GM21528 (cell line): ENCODE results near the gene TSGA10IP.

Experiments
- ATAC-seq: cut with Tn5 transposase; IDR thresholded peaks from one replicate; pipeline ENCODE4 v1.9.1; 2021; ENCODE audit warnings: mild to moderate bottlenecking, moderate library complexity; ENCODE audit not compliant: unreplicated experiment, low FRiP score

The TSGA10IP gene

DNA sequence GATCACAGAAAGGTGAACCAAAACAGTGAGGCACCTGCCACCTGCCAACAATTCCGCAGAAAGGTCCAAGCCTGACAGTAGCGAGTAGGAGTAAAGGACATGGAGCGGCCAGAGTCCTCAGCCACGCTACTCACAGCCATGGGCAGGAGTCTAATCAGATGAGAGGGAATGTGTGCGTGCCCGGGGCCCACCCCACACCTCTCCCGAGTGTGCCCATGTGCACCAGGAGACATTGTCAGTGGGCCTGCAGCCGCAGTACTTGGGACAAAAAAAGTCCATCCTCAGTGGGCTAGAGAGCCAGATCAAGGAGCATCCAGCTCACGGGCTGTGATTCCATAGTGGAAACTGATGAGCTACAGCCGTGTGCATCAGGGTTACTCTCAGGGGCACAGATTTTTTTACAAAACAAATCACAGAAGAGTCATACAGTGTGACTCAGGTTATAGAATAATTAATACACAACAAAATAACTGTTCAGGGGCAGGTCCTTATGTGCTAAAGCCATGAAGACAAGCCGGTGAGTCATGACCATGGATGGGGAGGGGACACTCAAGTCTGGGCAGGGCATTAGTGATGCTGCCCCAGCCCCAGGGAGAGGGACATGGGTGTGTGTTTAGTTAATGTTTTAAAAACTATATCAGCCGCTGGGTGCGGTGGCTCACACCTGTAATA lies 28.3 kb downstream of the TSGA10IP start:
- no peak for ATAC-seq

DNA sequence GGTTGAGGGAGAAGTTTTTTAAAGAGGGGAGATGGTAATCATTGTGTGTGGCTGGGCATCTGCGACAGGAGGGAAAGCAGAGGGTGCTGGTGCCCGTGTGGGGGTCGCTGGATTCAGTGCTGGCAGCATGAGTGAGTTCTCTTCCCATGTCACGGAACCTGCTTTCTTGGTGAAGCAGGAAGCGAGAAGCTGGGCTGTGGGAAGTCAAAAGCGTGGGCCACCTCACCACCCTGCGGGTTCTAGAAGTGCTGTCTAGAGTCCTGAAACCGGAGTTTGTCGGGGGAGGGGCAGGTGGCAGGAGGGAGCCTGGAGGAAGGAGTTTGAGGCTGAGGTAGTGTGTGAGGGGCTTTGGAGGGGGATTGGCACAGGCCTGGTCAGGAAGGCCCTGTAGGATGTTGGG lies 30.5 kb downstream of the TSGA10IP start:
- ATAC-seq, result no peak

DNA sequence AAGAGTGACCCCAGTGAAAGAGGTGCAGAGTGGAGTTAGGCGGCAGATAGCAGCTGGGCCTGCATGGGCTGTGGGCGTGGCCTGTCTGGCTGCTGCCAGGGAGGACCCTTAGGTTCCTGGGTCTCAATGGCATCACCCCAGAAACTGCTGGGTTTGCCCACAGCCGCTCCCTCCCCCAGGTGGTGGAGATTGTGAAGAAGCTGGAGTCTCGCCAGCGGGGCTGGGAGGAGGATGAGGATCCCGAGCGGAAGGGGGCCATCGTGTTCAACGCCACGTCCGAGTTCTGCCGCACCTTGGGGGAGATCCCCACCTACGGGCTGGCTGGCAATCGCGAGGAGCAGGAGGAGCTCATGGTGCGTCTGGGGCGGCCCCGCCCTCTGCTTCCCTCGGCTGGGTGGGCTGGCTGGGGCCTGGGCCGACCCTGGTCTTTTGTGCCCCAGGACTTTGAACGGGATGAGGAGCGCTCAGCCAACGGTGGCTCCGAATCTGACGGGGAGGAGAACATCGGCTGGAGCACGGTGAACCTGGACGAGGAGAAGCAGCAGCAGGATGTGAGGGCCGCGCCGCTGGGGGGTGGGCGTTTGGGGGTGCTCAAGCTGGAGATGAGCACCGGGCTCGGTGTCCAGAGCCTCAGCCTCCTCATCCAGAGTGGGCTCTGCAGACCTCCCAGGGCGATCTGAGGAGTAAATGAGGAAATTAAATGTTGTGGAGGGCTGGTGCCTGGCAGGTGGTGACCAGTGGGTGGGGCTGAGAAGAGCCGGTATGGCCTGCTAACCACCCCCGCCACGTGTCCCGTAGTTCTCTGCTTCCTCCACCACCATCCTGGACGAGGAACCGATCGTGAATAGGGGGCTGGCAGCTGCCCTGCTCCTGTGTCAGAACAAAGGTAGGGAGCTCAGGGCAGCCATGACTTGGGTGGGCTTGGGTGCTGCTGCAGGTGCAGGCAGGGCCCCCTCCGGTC lies 31.2 kb downstream of the TSGA10IP start:
- ATAC-seq, result no peak

DNA sequence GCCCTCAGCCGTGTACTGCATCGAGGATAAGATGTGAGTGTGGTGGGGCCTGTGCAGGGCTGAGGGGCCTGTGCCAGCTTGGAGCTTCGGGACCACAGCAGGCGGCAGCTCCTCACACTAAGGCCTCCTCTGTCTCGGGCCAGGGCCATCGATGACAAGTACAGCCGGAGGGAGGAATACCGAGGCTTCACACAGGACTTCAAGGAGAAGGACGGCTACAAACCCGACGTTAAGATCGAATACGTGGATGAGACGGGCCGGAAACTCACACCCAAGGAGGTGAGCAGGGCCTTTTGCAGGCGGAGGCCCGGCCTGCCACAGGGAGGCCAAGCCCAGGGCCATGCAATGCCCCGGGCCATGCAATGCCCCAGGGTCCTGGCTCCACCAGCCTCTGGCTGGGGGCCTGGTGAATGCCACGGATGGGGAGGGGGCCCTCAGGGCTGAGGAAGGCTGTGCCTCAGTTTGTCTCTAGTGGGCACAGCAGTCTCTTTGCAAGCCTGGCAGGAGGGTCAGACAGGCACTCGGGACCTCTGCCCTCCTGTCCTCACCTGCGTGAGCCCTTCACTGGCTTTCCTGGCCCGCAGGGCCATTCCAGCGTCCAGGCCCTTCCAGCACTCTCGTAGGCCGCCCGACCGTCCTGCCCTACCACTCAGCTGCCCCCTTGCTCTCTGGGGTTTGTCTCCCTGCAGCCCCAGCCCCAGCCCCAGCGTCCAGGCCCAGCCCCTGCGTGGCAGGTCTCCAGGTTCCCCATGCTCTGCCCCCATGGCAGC lies 32.5 kb downstream of the TSGA10IP start:
- ATAC-seq, result no peak

DNA sequence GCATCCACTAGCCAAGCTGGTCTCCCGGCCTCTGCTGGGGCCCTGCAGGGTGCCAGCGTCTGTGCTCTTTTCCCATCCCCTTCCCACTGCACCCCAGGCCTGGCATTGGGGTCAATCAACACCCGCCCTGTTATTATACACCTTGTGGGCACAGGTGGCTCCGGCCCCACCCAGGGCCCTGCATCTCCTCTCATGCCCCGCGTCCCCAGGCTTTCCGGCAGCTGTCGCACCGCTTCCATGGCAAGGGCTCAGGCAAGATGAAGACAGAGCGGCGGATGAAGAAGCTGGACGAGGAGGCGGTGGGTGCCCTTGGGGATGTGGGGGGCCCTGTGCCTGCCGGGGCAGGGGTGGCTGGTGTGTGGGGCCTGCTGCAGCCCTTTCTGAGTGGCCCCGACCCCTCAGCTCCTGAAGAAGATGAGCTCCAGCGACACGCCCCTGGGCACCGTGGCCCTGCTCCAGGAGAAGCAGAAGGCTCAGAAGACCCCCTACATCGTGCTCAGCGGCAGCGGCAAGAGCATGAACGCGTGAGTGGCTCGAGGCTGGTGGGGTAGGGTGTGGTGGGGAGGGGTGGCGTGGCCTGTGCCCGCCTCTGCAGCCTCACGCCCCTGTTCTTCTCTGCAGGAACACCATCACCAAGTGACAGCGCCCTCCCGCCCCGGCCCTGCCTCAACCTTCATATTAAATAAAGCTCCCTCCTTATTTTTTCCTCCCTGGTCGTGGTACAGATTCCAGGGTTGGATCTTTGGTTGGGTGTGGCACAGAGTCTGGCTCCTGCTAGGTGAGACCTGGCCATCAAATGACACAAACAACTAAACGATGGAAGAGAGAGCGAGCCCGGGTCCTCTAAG lies 33.3 kb downstream of the TSGA10IP start:
- ATAC-seq, result no peak

DNA sequence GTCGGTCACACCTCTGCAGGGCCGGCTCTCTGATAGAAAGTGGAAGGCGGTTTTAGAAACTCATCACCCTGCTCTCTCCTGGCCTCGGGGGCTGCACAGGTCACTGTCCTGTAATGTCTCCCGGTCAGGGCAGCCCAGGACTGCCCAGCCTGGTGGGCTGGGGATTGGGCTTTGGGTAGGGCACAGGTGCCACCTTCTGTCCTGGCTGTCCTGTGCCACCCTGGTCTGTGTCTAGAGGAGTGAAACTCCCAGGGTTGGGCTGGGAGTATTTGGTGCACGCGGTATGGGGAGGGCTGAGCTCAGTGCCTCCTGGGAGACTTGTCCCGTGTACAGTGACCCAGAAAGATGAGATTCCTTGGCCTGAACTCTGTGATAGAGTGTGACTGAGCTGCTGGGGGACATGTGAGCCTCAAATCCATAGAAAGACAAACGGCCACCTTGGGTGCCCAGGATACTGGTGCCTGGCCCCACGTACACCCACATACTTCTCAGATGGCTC lies 34.0 kb downstream of the TSGA10IP start:
- no peak for ATAC-seq

DNA sequence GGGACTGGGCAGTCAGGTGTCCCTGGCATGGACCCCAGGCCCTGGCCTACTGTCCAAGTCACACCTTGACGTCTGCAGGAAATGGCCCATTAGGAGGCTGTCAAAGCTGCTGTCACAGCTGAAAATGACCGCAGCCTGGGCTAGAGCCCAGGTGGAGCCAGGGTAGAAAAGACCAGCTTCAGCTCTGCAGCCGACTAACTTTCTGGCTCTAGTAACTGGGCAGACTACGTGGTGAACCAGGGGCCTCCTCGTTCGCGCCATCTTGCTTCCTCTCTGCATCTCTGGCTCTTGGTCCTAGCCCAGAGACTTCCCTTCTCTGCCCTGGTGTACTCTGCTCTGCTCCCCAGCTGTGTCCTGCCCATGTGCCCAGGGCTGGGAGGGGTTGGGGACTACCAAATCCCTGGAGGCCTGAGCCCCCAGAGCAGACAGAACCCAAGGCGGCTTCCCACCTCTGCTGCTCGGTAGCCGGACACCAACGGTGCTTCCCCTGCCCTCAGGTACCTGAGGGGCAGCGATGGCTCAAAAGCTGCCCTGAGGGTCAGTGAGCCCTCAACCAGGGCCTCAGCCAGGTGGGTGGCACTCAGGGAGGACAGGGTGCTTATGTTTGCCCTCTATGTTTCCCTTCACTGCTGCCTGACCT lies 35.9 kb downstream of the TSGA10IP start:
- ATAC-seq, result no peak

DNA sequence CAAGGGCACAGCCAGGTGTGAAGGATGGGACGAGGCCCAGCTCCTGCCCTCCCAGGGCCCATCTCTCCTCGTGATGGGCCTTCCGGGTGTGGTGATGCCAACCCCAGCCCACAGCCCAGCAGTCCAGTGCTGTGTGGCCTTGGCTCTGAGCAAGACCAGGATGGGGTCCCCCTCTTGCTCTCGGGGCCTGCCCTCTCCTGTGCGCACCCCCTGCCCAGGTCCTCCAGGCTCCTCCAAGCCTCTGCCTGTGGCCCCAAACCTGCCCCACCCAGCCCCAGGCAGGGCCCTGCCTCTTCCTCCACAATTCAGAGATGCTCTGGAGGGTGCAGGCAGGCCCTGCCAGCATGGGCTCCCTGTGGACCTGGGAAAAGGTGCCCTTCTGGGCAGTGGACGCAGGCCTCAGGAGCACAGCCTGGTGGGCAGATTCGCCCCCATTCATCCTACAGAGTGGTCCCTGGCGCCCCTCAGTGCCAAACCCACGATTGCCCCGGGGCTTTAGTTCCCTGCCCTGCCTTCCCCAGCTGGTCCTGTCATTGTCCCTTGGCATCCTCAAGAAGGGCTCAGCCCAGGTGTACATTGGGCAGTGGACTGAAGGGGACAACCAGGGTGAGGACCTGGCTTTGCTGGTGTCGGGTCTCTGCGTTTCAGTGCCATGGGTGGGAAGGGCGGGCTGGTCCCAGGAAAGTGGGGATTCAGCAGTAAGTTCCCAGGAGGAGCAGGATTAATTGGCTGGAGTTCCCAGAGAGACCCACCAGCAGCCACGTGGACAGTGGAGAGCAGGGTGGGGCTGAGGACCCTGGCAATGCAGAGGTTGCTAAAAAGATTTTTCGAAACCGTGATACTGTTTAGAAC lies 36.9 kb downstream of the TSGA10IP start:
- ATAC-seq, result no peak

DNA sequence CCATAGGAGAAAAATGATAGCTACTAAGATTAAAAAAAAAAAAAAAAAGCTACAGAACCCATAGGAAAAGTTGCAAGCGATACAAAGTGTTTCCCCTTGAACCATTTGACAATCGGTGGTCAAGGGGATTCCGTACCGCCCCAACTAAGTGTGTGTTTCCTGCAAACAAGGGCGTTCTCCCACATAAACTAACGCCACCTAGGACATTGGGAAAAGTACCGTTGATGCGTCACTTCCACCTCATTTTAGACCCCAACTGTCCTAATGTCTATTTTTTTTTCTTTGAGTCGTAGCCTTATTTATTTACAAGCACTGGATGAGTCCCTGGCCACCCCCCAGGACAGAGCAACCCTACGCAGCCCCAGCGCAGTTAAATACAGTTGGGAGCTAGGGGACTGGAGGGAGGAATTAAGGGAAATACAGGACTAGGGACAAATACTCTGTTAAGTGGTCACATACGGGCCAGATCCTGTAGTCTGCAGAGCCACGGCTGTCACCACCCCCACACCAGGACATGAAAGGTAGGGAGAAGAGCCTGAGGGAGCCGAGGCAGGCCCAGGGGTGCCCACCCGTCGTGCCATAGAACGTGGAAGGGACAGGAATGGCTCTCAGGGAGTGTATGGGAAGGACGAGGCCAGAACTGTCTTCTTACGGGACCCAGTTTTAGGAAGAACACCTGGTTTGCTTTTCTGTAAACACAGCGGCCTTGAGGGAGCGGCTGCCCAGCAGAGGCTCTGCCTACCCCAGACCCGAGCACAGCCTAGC lies 37.7 kb downstream of the TSGA10IP start:
- ATAC-seq, result no peak

DNA sequence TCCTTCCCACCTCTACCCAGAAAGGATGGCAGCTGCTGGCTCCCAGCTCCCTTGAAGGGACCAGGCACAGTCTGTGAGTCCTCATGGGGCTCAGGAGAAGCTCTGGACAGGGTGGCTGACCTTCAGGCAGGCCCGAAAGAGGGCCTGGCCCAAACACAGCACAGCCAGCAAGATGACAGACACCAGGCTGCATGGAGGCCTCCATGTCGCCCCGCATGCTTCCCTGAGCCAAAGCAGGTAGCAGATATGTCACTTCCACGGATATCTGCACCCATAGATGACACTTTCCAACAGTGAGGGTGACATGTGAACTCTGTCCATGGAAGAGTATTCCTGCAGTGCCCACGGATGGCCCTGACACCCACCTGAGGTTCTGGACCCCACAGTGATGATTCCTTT lies 38.3 kb downstream of the TSGA10IP start:
- no peak for ATAC-seq

DNA sequence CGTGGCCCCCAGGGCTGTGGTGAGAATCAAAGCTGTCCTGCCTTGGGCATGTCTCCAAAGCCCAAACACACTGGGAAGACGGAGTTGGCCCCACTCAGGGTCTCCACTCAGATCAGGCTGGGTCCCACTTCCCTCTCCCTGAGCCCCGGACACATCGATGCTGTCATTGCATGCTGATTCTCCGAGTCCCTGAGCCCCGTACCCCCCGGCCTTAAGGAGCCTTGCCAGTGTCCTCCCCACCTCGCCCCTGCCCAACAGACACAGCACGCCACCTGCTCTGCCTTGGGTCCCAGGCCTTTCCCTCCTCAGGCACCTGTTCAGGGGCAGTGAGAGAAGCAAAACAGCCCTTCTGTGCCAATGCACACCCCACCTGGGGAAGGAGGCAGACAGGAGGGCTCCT lies 42.1 kb downstream of the TSGA10IP start:
- no peak for ATAC-seq

DNA sequence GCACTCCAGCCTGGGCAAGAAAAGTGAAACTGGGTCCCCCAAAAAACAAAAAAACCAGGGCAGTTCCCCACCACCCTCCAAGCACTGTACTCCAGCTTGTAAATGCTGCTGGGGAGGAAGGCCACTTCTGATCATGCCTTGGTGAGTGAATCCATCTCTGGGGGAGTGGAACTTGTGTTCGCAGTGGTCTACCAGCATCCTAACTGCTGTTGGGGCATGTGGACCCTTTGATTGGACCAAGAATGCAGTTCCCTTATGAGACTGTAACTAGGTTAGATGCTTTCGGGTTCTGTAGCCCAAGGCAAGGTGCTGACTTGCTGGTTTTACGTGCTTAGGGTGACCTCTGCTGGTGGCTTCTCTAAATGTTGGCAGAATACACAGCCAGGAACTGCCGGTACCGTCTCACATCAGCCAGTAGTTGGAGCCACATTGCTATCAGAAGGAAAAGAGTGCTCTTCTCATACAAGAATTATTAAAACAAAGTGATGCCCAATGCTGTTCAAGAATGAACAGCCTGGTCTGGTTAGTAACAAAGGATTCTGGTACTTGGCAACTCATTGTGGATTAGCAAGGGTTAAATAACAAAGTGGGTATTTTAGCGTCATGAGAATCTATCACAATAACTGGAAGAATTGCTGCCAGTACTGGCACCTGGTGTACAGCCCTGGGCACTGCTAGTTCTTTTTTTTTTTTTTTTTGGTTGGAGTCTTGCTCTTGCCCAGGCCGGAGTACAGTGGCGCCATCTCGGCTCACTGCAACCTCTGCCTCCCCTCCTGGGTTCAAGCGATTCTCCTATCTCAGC lies 43.7 kb downstream of the TSGA10IP start:
- ATAC-seq, result no peak

DNA sequence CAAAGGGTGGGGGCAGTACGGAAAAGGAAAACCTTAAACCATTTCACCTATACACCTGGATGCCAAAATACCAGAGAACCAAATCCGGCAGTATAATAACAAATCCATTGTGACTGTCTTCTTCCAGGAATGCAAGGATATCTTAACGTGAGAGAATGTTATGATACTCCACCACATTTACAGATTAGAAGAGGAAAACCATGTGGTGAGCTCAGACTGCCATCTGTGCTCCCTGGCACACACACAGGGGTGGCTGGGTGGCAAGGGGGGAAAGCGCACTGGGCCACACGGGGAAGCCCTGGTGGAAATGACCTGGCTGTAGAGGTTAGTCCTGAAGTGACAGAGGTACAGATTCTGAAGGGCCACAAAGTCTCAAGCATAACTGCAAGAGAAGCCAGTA lies 46.8 kb downstream of the TSGA10IP start:
- no peak for ATAC-seq

DNA sequence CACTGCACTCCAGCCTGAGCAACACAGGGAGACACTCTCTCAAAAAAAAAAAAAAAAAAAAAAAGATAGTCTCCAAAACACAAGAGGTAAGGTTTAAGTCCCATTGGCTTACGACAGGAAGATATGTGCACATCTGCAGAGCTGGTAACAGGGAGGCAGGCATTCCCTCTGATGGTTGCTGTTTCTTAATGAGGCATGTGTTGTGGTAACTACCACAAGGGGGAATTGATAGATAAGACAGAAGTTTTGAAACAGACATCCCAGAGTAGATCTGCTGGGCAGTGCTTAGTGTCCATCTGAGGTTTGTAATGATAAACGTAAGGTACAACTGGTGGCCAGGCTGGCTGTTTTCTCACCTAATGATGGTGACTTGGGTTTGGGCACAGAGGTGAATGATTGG lies 52.0 kb downstream of the TSGA10IP start:
- ATAC-seq, result no peak

DNA sequence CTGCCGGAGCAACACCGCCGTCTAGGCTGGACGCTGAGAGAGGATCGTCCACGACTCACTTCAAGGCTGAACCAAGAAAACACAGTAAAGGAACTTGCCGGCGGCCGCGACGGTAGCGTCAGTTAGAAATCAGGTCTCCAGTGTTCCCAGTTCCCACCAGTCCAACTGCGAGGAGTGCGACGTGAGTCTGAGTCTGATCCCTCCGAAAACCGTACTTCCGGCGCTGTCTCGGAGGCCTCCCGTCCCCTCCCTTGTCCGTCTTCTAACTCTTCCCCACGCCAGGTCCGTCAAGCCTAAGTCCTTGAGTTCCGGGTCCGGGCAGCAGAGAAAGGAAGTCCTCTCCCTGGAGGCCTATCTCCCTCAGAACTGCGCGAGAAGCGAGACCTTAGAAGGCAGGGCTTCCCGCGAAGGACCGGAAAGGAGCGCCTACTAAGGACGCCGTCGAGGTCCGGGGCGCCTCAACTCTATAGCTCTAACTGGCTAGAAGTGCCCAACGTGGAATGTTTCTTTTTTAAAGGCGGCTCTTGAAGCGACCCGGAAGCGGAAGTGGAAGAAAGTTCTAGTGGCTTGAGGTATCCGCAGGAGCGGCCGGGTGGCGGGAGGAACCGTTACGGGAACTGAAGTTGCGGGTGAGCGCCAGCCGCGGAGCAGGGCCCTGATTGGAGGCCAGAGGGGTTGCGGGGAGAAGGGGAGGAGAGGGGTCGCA lies 56.8 kb downstream of the TSGA10IP start, which contains the start of the genes BANF1 and EIF1AD:
BANF1 (plus strand) TSS at position 562 of the 706 bp plus-strand sequence. CDS start 748 bp downstream, outside the sequence.
EIF1AD (minus strand) TSS at position 216 of the 706 bp plus-strand sequence. CDS start 1,768 bp downstream, outside the sequence.
- ATAC-seq, result peak; percentile 70

DNA sequence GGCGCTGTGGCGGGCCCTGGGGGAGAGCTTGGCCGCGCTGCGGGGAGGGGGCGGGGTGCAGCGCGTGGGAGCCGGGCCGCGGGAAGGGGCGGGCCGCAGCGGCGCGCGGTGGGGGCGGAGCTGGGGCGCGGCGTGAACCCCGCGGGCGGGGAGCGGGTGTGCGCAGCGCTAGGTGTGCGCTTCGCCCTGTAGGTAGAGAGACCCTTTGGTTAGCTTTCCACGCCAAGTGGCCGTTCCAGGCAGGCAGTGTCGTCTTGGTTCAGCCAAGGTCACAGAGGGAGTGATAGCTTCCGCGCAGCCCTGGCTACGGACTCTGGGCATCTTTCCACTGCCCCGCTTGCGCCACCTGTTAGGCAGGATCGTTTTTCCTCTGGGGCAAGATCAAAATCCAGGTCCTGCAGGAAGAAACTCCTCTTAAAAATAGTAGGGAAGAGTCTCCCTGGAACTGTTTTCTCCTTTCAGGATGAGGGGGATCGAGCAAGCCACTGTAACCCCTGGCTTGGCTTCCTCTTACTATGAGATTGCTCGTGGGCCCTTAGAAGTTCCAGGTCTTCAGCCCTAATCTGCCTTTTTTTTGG lies 57.5 kb downstream of the TSGA10IP start:
- ATAC-seq, result peak; percentile 40
